GM10248 (cell line): ENCODE data around the gene SLC29A3.

Experiments used
- CTCF ChIA-PET: fragments of 300-600 bp; sonication (Branson Sonifier 250); formaldehyde crosslinking; extraction: SDS; loops from one replicate; lab custom pipeline; 2021; ENCODE audit warnings: antibody characterized with exemption; lab: Yijun Ruan, JAX
- POLR2A ChIA-PET: fragments of 350-650 bp; sonication (Branson Sonifier 250); formaldehyde crosslinking; extraction: SDS; loops from one replicate; lab custom pipeline; 2020; ENCODE audit warnings: antibody characterized with exemption; lab: Yijun Ruan, JAX
- DNase-seq: peaks from one replicate; pipeline ENCODE4 v3.0.0; 2012; ENCODE audit errors: extremely low spot score
- TF ChIP-seq, protein P1 (sequence below): IDR thresholded peaks from 2 replicates; pipeline ENCODE4 v1.5.1; 2012; ENCODE audit warnings: mild to moderate bottlenecking, low read depth; ENCODE audit errors: extremely low read depth, missing control alignments, control extremely low read depth

The SLC29A3 gene

GRCh38 chr10:71324743-71325142 is 5.7 kb downstream of the SLC29A3 start:
- TF ChIP-seq, protein P1, sequence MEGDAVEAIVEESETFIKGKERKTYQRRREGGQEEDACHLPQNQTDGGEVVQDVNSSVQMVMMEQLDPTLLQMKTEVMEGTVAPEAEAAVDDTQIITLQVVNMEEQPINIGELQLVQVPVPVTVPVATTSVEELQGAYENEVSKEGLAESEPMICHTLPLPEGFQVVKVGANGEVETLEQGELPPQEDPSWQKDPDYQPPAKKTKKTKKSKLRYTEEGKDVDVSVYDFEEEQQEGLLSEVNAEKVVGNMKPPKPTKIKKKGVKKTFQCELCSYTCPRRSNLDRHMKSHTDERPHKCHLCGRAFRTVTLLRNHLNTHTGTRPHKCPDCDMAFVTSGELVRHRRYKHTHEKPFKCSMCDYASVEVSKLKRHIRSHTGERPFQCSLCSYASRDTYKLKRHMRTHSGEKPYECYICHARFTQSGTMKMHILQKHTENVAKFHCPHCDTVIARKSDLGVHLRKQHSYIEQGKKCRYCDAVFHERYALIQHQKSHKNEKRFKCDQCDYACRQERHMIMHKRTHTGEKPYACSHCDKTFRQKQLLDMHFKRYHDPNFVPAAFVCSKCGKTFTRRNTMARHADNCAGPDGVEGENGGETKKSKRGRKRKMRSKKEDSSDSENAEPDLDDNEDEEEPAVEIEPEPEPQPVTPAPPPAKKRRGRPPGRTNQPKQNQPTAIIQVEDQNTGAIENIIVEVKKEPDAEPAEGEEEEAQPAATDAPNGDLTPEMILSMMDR = no peak
- ChIA-PET POLR2A (no interaction called here), CTCF (interaction anchor here (1.7 to 20.2 kb wide), 4 partner anchors 7 to 245 kb away, joined by 5 to 155 read pairs (median 10); partner anchors contain the start of gene SLC29A3)
- DNase-seq = no peak

DNA sequence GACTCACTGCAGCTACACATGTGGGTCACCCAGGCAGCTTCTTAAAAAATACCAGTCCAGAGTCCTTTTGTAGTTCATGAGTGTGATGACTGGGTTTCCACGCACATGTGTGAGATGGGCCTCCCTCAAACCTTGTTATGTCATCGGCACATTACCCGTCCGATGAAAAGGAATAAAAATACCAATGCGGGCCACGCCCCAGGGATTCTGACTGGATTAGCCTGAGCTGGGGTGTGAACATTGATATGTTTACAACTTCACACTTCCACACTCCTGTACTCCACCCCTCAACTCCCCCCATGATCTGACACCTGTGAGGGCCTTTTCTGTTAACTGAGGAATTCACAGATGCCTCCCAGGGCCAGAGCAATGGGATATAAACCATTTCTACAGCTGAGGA is 6.2 kb downstream of the SLC29A3 start:
- no peak for DNase-seq
- TF ChIP-seq, protein P1 = no peak
- ChIA-PET POLR2A (no interaction called here), CTCF (interaction anchor here (1.7 to 20.2 kb wide), 4 partner anchors 8 to 244 kb away, joined by 5 to 155 read pairs (median 10); partner anchors contain the start of gene SLC29A3)

DNA sequence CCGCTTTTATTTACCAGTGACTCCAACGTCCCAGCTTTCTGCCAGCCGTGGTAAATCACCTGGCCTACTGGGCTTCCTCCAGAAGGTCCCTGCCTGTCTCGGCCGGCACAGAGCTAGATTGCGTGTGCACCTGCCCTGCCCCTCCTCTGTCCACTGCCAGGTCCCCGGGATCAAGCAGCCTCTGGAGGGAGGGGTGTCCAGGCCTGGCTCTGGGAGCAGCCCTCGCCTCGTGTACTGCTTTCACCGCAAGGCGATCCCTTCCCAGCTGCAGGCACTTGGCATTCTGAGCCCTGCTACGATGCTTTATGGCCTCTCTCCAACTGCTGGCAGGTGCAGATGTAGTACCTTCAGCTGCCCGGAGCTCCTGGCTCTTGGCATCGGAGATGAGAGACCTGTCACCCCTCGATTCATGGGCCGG is 7.4 kb downstream of the SLC29A3 start:
- DNase-seq = no peak
- CTCF ChIA-PET = interaction anchor here (1.3 to 20.2 kb wide), 4 partner anchors 9 to 381 kb away, joined by 3 to 155 read pairs (median 10); partner anchors contain the start of gene SLC29A3
- TF ChIP-seq, protein P1 = no peak
- POLR2A ChIA-PET = no interaction called here

GRCh38 chr10:71330789-71331404 is 11.8 kb downstream of the SLC29A3 start:
- CTCF ChIA-PET = interaction anchor here (1.2 to 20.2 kb wide), 4 partner anchors 13 to 238 kb away, joined by 3 to 155 read pairs (median 6); partner anchors contain the start of gene SLC29A3
- DNase-seq = no peak
- POLR2A ChIA-PET = no interaction called here
- TF ChIP-seq, protein P1 = no peak

- TF ChIP-seq, protein P1 = no peak
- POLR2A ChIA-PET = no interaction called here
- CTCF ChIA-PET = interaction anchor here (1.0 to 20.2 kb wide), 5 partner anchors 10 to 238 kb away, joined by 3 to 155 read pairs (median 5); partner anchors contain the start of gene SLC29A3
- no peak for DNase-seq
Measured at GRCh38 chr10:71331736-71332135, 12.7 kb downstream of the SLC29A3 start.

DNA sequence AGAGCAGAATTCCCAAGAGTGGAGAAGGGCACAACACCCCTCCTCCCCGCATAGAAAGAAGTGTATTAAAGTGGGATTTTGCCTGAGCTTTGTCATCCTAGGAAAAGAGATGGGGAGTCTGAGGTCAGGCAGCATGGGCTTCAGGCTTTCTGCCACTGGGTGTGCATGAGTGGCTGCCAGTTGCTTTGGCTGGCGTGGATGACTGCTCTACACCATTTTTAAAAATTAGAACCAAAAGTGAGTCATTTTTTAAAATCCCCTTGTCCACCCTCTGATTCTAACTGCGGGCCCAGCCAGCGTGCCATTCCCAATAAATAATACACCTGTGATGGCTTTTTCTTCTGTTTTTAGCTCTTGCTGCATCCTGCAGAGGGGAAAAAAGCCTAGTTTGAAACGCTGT is 13.4 kb downstream of the SLC29A3 start:
- CTCF ChIA-PET = interaction anchor here (1.0 to 20.2 kb wide), 3 partner anchors 9 to 46 kb away, joined by 3 to 155 read pairs (median 3); partner anchors contain the start of gene SLC29A3
- TF ChIP-seq, protein P1 = no peak
- POLR2A ChIA-PET = no interaction called here
- no peak for DNase-seq
